Esophagus squamous epithelium (tissue), 5 donors: ENCODE measurements around the gene PDE5A. TPM values are rescaled to one million over a fixed set of nuclear protein-coding genes. Genes with fewer than 3 reads are reported as not detected.

Experiments used
- DNase-seq: peaks from one replicate; lab custom pipeline; 2025; lab: John Stamatoyannopoulos, UW
- H3K27ac ChIP-seq, 4 donors: fragments of 200-600 bp; sonication (generic); one replicate each; pipeline ENCODE4 v1.5.1; 2016 to 2019; ENCODE audit warnings: mild to moderate bottlenecking in 1 of 4
- H3K27me3 ChIP-seq, 4 donors: fragments of 200-600 bp; sonication (generic); 1 replicate in 3 of 4; 2 replicates in 1 of 4; pipeline versions ENCODE4 v1.5.1 to v1.6.0; 2017 to 2021; ENCODE audit warnings: antibody characterized with exemption in 1 of 4
- H3K36me3 ChIP-seq, 3 donors: fragments of 200-600 bp; sonication (generic); one replicate each; pipeline ENCODE4 v1.5.1; 2016 to 2019
- H3K4me1 ChIP-seq, 3 donors: fragments of 200-600 bp; sonication (generic); one replicate each; pipeline ENCODE4 v1.5.1; 2017 to 2019
- H3K4me3 ChIP-seq, 4 donors: fragments of 200-600 bp; sonication (generic); 1 replicate in 3 of 4; 2 replicates in 1 of 4; pipeline ENCODE4 v1.5.1; 2016 to 2019; ENCODE audit warnings: mild to moderate bottlenecking in 2 of 4, moderate library complexity in 1 of 4
- H3K9me3 ChIP-seq, 3 donors: fragments of 200-600 bp; sonication (generic); one replicate each; pipeline ENCODE4 v1.5.1; 2016 to 2019
- POLR2A ChIP-seq, 4 donors: fragments of 450-650 bp; IDR thresholded peaks; one replicate each; pipeline ENCODE4 v1.6.1; 2017; ENCODE audit warnings: antibody characterized with exemption in 4 of 4, mild to moderate bottlenecking in 4 of 4, moderate library complexity in 3 of 4
- WGBS, 2 donors: methylation state at CpG; one replicate each; pipeline ENCODE4 v1.1.5; 2018; 5-methylcytosine and 5-hydroxymethylcytosine counted together
- intact Hi-C: fragments of 100-400 bp; cut with DNase I; formaldehyde crosslinking; loops from one replicate; pipeline ENCODE4 v1.15.0; 2022
- total RNA-seq, 4 donors: library from RNA; depleted of rRNA; stranded (reverse); fragments of >200 nt; gene quantifications; one replicate each; pipeline ENCODE4 v1.1.0, GENCODE V29; 2016
- TF ChIP-seq, protein P1 (sequence below), 6 experiments: fragments of 450-650 bp in 4 of 6; fragments of 200-600 bp in 2 of 6; sonication (generic) in 2 of 6; IDR thresholded peaks; one replicate each; pipeline ENCODE4 v1.5.1; 2016 to 2019; ENCODE audit warnings: antibody characterized with exemption in 6 of 6, mild to moderate bottlenecking in 4 of 6, moderate library complexity in 4 of 6
- donor health status: DM: yes; HTN: yes; CAD: no.

Gene PDE5A
- total RNA-seq, 4 donors from 2014 or later, result 1.9 to 26.7 (median 6.0) TPM

DNA sequence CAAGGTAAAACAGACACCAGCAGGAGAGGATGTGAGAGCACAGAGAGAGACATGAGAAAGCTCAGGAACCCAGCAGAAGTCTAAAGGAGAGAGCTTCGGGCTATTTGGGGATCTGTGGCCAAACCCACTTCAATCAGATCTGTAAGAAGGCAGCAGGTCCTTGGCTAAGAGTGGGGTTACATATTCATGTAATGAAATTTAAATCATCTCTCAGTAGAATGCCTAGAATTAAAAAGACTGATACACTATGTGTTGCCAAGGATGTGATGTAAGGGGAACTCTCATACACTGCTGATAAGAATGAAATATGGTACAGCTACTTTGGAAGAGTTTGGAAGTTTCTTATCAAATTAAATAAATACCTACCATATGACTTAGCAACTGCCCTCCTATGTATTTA is 35.8 kb downstream of the PDE5A start:
- Histone ChIP-seq H3K4me3 (no peak overlapping the region), H3K27me3 (no peaks in the 10 kb centered on the region), H3K4me1 (no peaks in the 10 kb centered on the region), H3K9me3 (no peaks in the 10 kb centered on the region), H3K36me3 (no peaks in the 10 kb centered on the region), H3K27ac (peak overlapping the region in 2 of 4 donors; percentile 4 to 44)
- DNase-seq, result no peak
- intact Hi-C loops, result no loop called here
- no peak for TF ChIP-seq POLR2A (IDR thresholded peaks at IDR 0.05)
- TF ChIP-seq, protein P1, sequence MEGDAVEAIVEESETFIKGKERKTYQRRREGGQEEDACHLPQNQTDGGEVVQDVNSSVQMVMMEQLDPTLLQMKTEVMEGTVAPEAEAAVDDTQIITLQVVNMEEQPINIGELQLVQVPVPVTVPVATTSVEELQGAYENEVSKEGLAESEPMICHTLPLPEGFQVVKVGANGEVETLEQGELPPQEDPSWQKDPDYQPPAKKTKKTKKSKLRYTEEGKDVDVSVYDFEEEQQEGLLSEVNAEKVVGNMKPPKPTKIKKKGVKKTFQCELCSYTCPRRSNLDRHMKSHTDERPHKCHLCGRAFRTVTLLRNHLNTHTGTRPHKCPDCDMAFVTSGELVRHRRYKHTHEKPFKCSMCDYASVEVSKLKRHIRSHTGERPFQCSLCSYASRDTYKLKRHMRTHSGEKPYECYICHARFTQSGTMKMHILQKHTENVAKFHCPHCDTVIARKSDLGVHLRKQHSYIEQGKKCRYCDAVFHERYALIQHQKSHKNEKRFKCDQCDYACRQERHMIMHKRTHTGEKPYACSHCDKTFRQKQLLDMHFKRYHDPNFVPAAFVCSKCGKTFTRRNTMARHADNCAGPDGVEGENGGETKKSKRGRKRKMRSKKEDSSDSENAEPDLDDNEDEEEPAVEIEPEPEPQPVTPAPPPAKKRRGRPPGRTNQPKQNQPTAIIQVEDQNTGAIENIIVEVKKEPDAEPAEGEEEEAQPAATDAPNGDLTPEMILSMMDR (IDR thresholded peaks at IDR 0.05), result no peak
- 64 to 78% methylated on average over 1 of the region's 1 CpG for WGBS, 2 donors

DNA sequence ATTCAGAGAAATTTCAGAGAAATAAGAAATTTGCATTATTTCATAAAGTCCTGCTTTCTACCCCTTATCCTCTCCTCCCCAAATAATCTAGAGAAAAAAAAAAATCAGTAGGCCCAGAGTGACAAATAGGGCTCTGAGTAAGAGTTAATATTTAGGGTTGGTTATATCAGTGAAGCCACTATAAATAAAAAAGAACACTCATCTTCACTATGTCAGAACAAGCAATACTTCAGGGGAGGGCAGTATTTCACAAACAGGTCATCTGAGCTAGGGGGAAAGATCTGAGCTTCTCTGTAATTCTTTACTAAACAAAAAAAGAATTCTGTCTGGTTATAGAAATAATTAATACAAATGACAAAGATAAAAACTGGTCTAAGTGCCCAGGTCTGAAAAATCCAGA is 39.4 kb downstream of the PDE5A start:
- H3K4me3 ChIP-seq, result no peak overlapping the region
- no peaks in the 10 kb centered on the region for H3K27me3 ChIP-seq
- H3K4me1 ChIP-seq, result no peaks in the 10 kb centered on the region
- TF ChIP-seq POLR2A (IDR thresholded peaks at IDR 0.05), result no peak
- TF ChIP-seq, protein P1 (IDR thresholded peaks at IDR 0.05), result no peak
- no peaks in the 10 kb centered on the region for H3K9me3 ChIP-seq
- no peaks in the 10 kb centered on the region for H3K36me3 ChIP-seq
- no peak for DNase-seq
- peak overlapping the region in 2 of 4 donors; percentile 51 to 65 for H3K27ac ChIP-seq
- intact Hi-C loops, result no loop called here

DNA sequence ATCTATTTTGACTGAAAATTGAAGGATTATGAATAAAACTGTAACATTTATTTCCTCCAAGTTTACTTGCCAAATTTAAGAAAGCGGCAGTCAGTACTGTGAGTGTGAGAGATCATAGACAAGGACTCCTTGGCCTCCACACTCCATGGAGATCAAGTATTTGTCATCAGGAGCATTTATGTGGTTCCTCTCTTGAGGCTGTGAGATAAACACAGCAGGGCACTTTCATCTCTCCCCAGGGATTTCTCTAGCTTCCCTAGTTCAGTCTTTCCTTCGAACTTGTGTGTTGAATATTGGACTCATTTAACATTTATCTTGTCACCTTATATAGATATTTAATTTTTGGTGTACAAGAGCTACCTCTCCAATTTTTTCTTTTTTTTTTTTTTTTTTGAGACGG is 40.8 kb downstream of the PDE5A start:
- 69 to 76% methylated on average over 3 of the region's 3 CpGs for WGBS, 2 donors
- DNase-seq, result no peak
- intact Hi-C loops, result no loop called here
- peak overlapping the region in 2 of 4 donors; percentile 51 to 65 for H3K27ac ChIP-seq
- H3K9me3 ChIP-seq, result no peaks in the 10 kb centered on the region
- H3K36me3 ChIP-seq, result peaks cover 0 to 5% (median 0%) of the 10 kb centered on the region in 3 donors
- no peaks in the 10 kb centered on the region for H3K4me1 ChIP-seq
- no peak overlapping the region for H3K4me3 ChIP-seq
- TF ChIP-seq, protein P1 (IDR thresholded peaks at IDR 0.05), result no peak
- no peak for TF ChIP-seq POLR2A (IDR thresholded peaks at IDR 0.05)
- no peaks in the 10 kb centered on the region for H3K27me3 ChIP-seq

DNA sequence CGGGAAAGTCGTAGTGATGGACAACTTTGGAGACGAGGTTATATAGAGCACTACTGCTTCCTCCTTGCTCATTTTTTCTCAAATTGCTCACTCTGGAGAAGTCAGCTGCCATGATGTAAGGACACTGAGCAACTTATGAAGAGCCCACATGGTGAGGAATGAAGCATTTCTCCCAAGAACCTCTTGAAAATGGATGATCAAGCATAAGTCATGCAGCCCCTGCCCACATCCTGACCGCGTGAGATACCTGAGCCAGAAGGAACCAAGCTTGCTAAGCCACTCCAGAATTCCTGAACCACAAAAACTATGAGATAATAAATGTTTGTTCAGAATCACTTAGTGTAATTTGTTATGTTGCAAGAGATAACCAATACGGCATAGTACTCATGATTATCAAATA is 42.8 kb downstream of the PDE5A start:
- Histone ChIP-seq H3K27ac (no peak overlapping the region), H3K4me1 (no peaks in the 10 kb centered on the region), H3K36me3 (peaks cover 0 to 5% (median 0%) of the 10 kb centered on the region in 3 donors), H3K27me3 (no peaks in the 10 kb centered on the region), H3K4me3 (no peak overlapping the region), H3K9me3 (no peaks in the 10 kb centered on the region)
- intact Hi-C loops, result no loop called here
- no peak for DNase-seq
- TF ChIP-seq, protein P1 (IDR thresholded peaks at IDR 0.05), result no peak
- TF ChIP-seq POLR2A (IDR thresholded peaks at IDR 0.05), result no peak
- WGBS, 2 donors, result 88 to 90% methylated on average over 6 of the region's 6 CpGs

DNA sequence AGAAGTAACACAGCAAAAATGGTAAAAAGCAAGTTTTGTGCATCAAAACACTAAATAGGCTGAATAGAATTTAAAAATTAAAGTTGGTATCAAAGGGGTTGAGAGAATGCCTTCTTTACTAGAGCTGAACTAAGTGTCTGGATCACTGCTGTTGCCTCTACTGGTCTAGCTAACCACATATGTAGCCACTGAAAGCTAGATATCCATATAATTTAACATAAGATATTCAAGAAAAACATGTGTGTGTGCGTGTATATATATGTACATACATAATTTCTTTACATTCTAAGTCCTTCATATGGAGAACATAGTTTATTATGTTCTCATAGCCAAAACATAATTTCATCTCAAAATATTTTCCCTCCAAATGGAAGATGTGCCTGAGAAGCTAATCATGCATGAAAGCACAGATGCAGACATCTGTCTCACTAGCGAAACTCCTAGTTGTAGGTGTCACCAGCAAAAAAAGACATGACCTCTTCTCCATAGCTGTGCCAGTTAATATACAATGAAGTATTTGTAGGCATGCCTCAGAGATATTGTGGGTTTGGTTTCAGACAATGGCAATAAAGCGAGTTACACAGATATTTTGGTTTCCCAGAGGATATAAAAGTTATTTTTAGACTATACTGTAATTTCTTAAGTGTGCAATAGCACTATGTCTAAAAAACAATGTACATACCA is 47.3 kb downstream of the PDE5A start:
- H3K27ac ChIP-seq, result peak overlapping the region in 1 of 4 donors; percentile 62

More for the DNA sequence above, 47.3 kb downstream of the PDE5A start:
- TF ChIP-seq, protein P1 (IDR thresholded peaks at IDR 0.05), result no peak
- no peak for TF ChIP-seq POLR2A (IDR thresholded peaks at IDR 0.05)
- DNase-seq, result no peak
- 89% methylated on average over 3 of the region's 3 CpGs for WGBS, 2 donors
- no peak overlapping the region for H3K4me3 ChIP-seq
- no peaks in the 10 kb centered on the region for H3K27me3 ChIP-seq
- intact Hi-C loops, result no loop called here
- H3K4me1 ChIP-seq, result no peaks in the 10 kb centered on the region
- H3K36me3 ChIP-seq, result peaks cover 0 to 5% (median 0%) of the 10 kb centered on the region in 3 donors
- no peaks in the 10 kb centered on the region for H3K9me3 ChIP-seq
